Measurements from ENCODE around the gene GPC1.

GPC1 gene

DNA sequence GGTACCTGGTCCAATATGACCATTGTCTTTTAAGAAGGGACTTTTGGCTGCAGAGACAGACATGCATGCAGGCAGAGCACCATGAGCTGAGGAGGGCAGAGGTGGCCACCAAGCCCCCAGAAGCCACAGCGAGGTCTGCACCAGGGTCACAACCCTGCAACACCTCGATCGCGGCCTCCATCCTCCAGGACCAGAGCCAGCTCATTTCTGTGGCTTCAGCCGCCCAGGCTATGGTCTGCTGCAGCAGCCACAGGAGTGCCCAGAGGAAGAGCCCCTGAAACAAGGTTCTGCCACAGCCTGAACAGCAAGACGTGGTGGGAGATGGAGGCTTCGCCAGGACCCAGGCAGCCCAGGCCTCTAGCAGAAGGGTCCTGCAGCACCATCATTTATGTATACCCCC, 68.4 kb downstream of the GPC1 start:
- TF ChIP-seq, protein P1, sequence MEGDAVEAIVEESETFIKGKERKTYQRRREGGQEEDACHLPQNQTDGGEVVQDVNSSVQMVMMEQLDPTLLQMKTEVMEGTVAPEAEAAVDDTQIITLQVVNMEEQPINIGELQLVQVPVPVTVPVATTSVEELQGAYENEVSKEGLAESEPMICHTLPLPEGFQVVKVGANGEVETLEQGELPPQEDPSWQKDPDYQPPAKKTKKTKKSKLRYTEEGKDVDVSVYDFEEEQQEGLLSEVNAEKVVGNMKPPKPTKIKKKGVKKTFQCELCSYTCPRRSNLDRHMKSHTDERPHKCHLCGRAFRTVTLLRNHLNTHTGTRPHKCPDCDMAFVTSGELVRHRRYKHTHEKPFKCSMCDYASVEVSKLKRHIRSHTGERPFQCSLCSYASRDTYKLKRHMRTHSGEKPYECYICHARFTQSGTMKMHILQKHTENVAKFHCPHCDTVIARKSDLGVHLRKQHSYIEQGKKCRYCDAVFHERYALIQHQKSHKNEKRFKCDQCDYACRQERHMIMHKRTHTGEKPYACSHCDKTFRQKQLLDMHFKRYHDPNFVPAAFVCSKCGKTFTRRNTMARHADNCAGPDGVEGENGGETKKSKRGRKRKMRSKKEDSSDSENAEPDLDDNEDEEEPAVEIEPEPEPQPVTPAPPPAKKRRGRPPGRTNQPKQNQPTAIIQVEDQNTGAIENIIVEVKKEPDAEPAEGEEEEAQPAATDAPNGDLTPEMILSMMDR (IDR thresholded peaks at IDR 0.05; ENCODE audit: control insufficient read depth, insufficient read depth, low read depth, low read length, missing control alignments), result no peak
- DNase-seq (ENCODE audit: low read depth), result no peak

DNA sequence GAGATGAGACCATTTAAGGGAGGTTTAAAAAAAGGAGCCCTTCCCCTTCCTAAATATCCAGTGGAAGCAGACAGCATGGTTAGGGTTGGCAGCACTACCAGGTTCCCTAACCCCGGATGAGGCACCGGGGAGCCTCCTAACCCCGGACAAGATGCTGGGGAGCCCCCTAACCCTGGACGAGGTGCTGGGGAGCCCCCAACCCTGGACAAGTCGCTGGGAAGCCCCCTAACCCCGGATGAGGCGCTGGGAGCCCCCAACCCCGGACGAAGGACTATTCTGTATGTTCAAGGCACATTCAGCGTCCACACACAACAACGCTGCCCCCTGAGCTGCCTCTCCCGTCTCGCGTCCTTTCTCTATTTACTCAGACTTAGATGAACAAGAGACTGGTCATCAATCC, 70.4 kb downstream of the GPC1 start:
- no peak overlapping the region for H3K4me3 ChIP-seq (ENCODE audit: control insufficient read depth, low read depth, low read length)
- no peak for DNase-seq (ENCODE audit: low read depth)
- TF ChIP-seq, protein P1 (IDR thresholded peaks at IDR 0.05; ENCODE audit: control insufficient read depth, insufficient read depth, low read depth, low read length, missing control alignments), result no peak

More for the DNA sequence above, 68.4 kb downstream of the GPC1 start:
- H3K4me3 ChIP-seq (ENCODE audit: control insufficient read depth, low read depth, low read length), result no peak overlapping the region

DNA sequence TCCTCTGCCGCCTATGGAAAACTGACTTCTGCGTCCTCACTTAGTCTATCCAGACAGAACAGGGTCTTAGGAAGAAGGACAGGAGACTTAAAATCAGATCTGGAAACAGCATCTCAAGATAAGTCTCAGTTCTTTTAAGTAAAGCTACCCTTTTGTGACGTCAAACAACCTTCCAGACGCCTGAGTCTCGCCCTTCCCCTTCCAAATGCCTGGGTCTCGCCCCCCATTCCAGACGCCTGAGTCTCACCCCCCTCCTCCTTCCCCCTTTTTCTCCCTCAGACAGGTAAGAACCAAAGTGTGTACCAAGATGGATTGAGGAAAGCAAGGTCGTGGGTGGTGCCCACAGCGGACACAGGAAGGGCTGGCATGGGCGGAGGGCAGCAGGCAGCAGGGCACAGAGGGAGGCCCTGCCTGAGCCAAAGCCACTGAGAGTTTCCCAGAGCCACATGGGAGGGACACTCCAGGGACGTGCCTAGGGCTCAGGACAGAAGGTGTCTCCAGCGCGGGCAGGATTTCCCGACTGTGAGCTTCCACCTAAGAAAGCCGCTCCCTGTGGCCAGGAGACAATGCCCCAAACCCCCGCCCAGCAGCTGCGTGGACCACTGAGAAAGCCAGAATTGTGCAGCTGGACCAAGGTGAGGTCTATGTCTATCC, 71.1 kb downstream of the GPC1 start:
- no peak overlapping the region for H3K4me3 ChIP-seq (ENCODE audit: control insufficient read depth, low read depth, low read length)
- TF ChIP-seq, protein P1 (IDR thresholded peaks at IDR 0.05; ENCODE audit: control insufficient read depth, insufficient read depth, low read depth, low read length, missing control alignments), result no peak
- DNase-seq (ENCODE audit: low read depth), result no peak

DNA sequence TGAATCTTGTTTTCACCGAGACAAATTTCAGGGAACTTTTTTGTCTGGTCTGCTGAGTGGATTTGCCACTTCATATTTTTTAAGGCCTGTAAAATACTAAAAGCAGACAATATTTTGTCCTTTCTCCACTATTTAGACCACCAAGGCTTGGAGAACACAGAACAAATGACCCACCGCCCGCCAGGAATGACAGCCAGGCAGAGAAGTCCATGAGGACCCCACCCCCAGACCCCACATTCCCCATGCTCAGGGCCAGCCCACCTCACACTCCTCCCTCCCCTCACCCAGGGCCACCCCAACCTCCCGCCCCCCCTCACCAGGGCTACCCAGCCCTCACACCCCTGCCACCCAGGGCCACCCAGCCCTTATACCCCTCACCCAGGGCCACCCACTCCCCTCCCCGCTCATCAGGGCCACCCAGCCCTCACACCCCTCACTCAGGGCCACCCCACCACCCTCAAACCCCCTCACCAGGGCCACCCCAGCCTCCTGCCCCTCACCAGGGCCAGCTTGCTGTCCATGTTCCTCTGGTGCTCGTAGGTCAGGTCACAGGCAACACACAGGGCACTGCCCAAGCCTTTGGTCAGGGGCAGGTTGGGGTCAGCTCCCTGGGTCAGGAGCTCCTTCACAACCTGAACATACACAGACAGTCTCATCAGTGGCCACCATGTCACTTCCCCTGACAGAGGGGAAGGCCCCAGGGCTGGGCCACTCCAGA, 71.8 kb downstream of the GPC1 start:
- H3K4me3 ChIP-seq (ENCODE audit: control insufficient read depth, low read depth, low read length), result no peak overlapping the region
- DNase-seq (ENCODE audit: low read depth), result no peak
- TF ChIP-seq, protein P1 (IDR thresholded peaks at IDR 0.05; ENCODE audit: control insufficient read depth, insufficient read depth, low read depth, low read length, missing control alignments), result no peak

DNA sequence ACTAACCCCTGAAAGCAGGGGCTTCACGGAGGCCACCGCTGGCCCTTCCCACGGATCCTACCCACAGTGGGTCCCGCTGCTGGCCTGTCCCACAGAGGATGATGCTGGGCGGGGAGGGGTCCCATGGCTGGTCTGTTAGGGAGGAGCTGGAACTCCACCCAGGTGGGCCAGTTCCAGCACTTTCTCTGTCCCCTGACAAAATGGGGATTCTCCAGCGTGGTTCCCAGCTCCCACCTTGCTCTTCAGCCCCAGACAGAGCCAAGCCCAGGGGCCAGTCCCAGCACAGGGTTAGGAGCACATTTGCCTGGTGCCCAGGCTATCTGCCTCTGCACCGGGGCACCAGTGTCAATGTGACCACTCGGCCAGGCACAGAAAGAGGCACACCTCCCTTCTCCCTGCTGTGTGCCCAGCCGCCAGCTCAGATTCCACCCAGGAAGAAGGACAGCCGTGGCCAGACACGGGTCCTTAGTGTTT, 72.4 kb downstream of the GPC1 start:
- no peak for DNase-seq (ENCODE audit: low read depth)
- TF ChIP-seq, protein P1 (IDR thresholded peaks at IDR 0.05; ENCODE audit: control insufficient read depth, insufficient read depth, low read depth, low read length, missing control alignments), result no peak

DNA sequence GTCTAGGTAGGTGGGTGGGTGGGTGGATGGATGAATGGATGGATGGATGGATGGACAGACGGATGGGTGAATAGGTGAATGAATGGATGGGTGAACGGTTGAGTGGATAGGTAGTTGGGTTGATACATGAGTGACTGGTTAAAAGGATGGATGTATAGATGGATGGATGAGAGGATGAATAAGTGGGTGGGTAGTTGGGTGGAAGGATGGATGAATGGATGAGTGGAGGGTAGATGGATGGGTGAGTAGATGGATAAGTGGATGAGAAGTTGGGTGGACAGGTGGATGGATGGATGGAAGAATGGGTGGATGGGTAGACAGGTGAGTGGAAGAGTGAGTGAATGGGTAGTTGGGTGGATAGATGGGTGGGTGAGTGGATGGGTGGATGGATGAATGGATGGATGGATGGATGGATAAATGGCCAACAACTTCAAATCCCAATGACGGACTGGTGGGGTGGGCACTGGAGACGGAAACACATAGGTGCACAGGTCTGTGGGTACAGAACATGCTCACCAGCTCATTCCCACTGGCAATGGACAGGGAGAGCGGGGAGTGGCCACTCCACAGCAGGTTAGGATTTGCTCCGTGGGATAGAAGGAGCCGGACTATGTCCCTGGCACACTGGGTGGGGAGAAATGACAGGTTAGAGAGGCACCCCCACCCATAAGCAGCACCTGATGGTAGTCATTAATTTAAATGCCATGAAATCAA, 73.5 kb downstream of the GPC1 start:
- TF ChIP-seq, protein P1 (IDR thresholded peaks at IDR 0.05; ENCODE audit: control insufficient read depth, insufficient read depth, low read depth, low read length, missing control alignments), result no peak
- DNase-seq (ENCODE audit: low read depth), result no peak
- no peak overlapping the region for H3K4me3 ChIP-seq (ENCODE audit: control insufficient read depth, low read depth, low read length)

More for the DNA sequence above, 72.4 kb downstream of the GPC1 start:
- no peak overlapping the region for H3K4me3 ChIP-seq (ENCODE audit: control insufficient read depth, low read depth, low read length)
